ENCODE results near the gene GFPT2.

- TF ChIP-seq POLR2A (IDR thresholded peaks at IDR 0.05), result no peak
- TF ChIP-seq CTCF (IDR thresholded peaks at IDR 0.05), result peak; percentile 31 to 75 (median 71)
These were observed 24.6 kb downstream of the GFPT2 start for GRCh38 chr5:180328296-180329137.
